Esophagus (tissue), 2 donors: ENCODE measurements around the gene STK35. TPM values are rescaled to one million over a fixed set of nuclear protein-coding genes. Genes with fewer than 3 reads are reported as not detected.

Source experiments
- H3K27ac ChIP-seq, 2 donors: one replicate each; pipeline ENCODE4 v1.5.1; 2013; ENCODE audit warnings: low read depth in 2 of 2, mild to moderate bottlenecking in 2 of 2, inconsistent platforms in 1 of 2, low read length in 1 of 2, moderate library complexity in 1 of 2
- H3K27me3 ChIP-seq, 2 donors: one replicate each; pipeline ENCODE4 v1.6.1; 2013; ENCODE audit warnings: low read length in 2 of 2, control low read depth in 1 of 2, mild to moderate bottlenecking in 1 of 2; ENCODE audit not compliant: insufficient read depth in 2 of 2, control insufficient read depth in 1 of 2
- H3K36me3 ChIP-seq, 2 donors: one replicate each; pipeline ENCODE4 v1.6.1; 2013; ENCODE audit warnings: low read length in 1 of 2; ENCODE audit not compliant: control insufficient read depth in 2 of 2, insufficient read depth in 2 of 2
- H3K4me1 ChIP-seq, 2 donors: one replicate each; pipeline ENCODE4 v1.6.1; 2013; ENCODE audit warnings: low read length in 1 of 2; ENCODE audit not compliant: control insufficient read depth in 2 of 2, insufficient read depth in 2 of 2
- H3K4me3 ChIP-seq, 2 donors: one replicate each; pipeline ENCODE4 v1.5.1; 2013; ENCODE audit warnings: low read length in 2 of 2, mild to moderate bottlenecking in 2 of 2, low read depth in 1 of 2, moderate library complexity in 1 of 2
- H3K9me3 ChIP-seq, 2 donors: one replicate each; pipeline ENCODE4 v1.6.1; 2013; ENCODE audit warnings: mild to moderate bottlenecking in 2 of 2, low read depth in 1 of 2, low read length in 1 of 2, moderate library complexity in 1 of 2; ENCODE audit not compliant: control insufficient read depth in 2 of 2, insufficient read depth in 1 of 2
- WGBS, 2 donors: extraction: QIAGEN DNeasy Blood & Tissue Kit; methylation state at CpG; one replicate each; pipeline ENCODE4 v1.1.7; 2013; 5-methylcytosine and 5-hydroxymethylcytosine counted together
- polyA plus RNA-seq, 2 donors: library from polyadenylated mRNA; stranded (reverse); fragments of 200-250 nt; gene quantifications; one replicate each; pipeline ENCODE4 v1.2.3, GENCODE V29; 2013
- donor health status: healthy with polysubstance abuse.
- donor health status: Bipolar disorder and iron deficiency.

Gene STK35
- polyA plus RNA-seq, 2 donors: 6.9 to 8.0 TPM

- WGBS, 2 donors: 68 to 85% methylated on average over 6 of the region's 6 CpGs
- Histone ChIP-seq H3K27ac (no peak overlapping the region), H3K4me1 (peaks cover 2 to 14% of the 10 kb centered on the region in 2 donors), H3K27me3 (no peaks in the 10 kb centered on the region), H3K9me3 (no peaks in the 10 kb centered on the region), H3K4me3 (no peak overlapping the region), H3K36me3 (peaks cover 2 to 17% of the 10 kb centered on the region in 2 donors)
These were observed 49.0 kb downstream of the STK35 start for GRCh38 chr20:2150660-2151059.

GRCh38 chr20:2151858-2152281 lies 50.2 kb downstream of the STK35 start:
- Histone ChIP-seq H3K27ac (no peak overlapping the region), H3K27me3 (no peaks in the 10 kb centered on the region), H3K4me3 (no peak overlapping the region), H3K4me1 (peaks cover 2 to 14% of the 10 kb centered on the region in 2 donors), H3K36me3 (peaks cover 2 to 12% of the 10 kb centered on the region in 2 donors), H3K9me3 (no peaks in the 10 kb centered on the region)
- 38 to 44% methylated on average over 3 of the region's 3 CpGs for WGBS, 2 donors

- no peaks in the 10 kb centered on the region for H3K27me3 ChIP-seq
- WGBS, 2 donors: 65 to 67% methylated on average over 3 of the region's 3 CpGs
- no peak overlapping the region for H3K4me3 ChIP-seq
- H3K4me1 ChIP-seq: peaks cover 2 to 14% of the 10 kb centered on the region in 2 donors
- peaks cover 2 to 12% of the 10 kb centered on the region in 2 donors for H3K36me3 ChIP-seq
- H3K9me3 ChIP-seq: no peaks in the 10 kb centered on the region
- H3K27ac ChIP-seq: no peak overlapping the region
These were observed 50.7 kb downstream of the STK35 start for GRCh38 chr20:2152317-2152716.

- Histone ChIP-seq H3K27ac (no peak overlapping the region), H3K4me3 (no peak overlapping the region), H3K36me3 (peaks cover 0 to 9% of the 10 kb centered on the region in 2 donors), H3K9me3 (no peaks in the 10 kb centered on the region), H3K27me3 (no peaks in the 10 kb centered on the region), H3K4me1 (peaks cover 2 to 14% of the 10 kb centered on the region in 2 donors)
- 94 to 96% methylated on average over 4 of the region's 4 CpGs for WGBS, 2 donors
These were observed 51.7 kb downstream of the STK35 start for GRCh38 chr20:2153326-2153725.

- Histone ChIP-seq H3K36me3 (no peaks in the 10 kb centered on the region), H3K4me1 (peaks cover 2 to 5% of the 10 kb centered on the region in 2 donors), H3K9me3 (no peaks in the 10 kb centered on the region), H3K27me3 (no peaks in the 10 kb centered on the region), H3K4me3 (no peak overlapping the region), H3K27ac (no peak overlapping the region)
- WGBS, 2 donors: 92 to 94% methylated on average over 4 of the region's 4 CpGs
These were observed 54.6 kb downstream of the STK35 start for GRCh38 chr20:2156224-2156623.

GRCh38 chr20:2156666-2157624 lies 55.3 kb downstream of the STK35 start:
- H3K4me3 ChIP-seq: no peak overlapping the region
- H3K27ac ChIP-seq: no peak overlapping the region
- no peaks in the 10 kb centered on the region for H3K27me3 ChIP-seq
- no peaks in the 10 kb centered on the region for H3K9me3 ChIP-seq
- H3K36me3 ChIP-seq: no peaks in the 10 kb centered on the region
- 81 to 88% methylated on average over 11 of the region's 11 CpGs for WGBS, 2 donors
- peaks cover 0 to 3% of the 10 kb centered on the region in 2 donors for H3K4me1 ChIP-seq

GRCh38 chr20:2162125-2162822 lies 60.6 kb downstream of the STK35 start:
- 62 to 74% methylated on average over 12 of the region's 12 CpGs for WGBS, 2 donors
- no peaks in the 10 kb centered on the region for H3K4me1 ChIP-seq

GRCh38 chr20:2162823-2163166 lies 61.2 kb downstream of the STK35 start:
- no peaks in the 10 kb centered on the region for H3K4me1 ChIP-seq
- peaks cover 0 to 4% of the 10 kb centered on the region in 2 donors for H3K27me3 ChIP-seq
- 63 to 84% methylated on average over 11 of the region's 11 CpGs for WGBS, 2 donors
- H3K36me3 ChIP-seq: no peaks in the 10 kb centered on the region
- H3K9me3 ChIP-seq: no peaks in the 10 kb centered on the region
- no peak overlapping the region for H3K27ac ChIP-seq
- H3K4me3 ChIP-seq: no peak overlapping the region

More at GRCh38 chr20:2162125-2162822, 60.6 kb downstream of the STK35 start:
- Histone ChIP-seq H3K9me3 (no peaks in the 10 kb centered on the region), H3K4me3 (no peak overlapping the region), H3K36me3 (no peaks in the 10 kb centered on the region), H3K27me3 (peaks cover 0 to 4% of the 10 kb centered on the region in 2 donors), H3K27ac (no peak overlapping the region)

GRCh38 chr20:2163312-2163711 lies 61.7 kb downstream of the STK35 start:
- no peaks in the 10 kb centered on the region for H3K9me3 ChIP-seq

More at GRCh38 chr20:2163312-2163711, 61.7 kb downstream of the STK35 start:
- 76 to 77% methylated on average over 8 of the region's 8 CpGs for WGBS, 2 donors
- Histone ChIP-seq H3K4me1 (no peaks in the 10 kb centered on the region), H3K27ac (no peak overlapping the region), H3K4me3 (no peak overlapping the region), H3K27me3 (peaks cover 0 to 4% of the 10 kb centered on the region in 2 donors), H3K36me3 (no peaks in the 10 kb centered on the region)
